BLaER1 (cell line): ENCODE results near the gene GSN.

Experiments used
- H3K27ac ChIP-seq: shearing (Covaris generic); formaldehyde crosslinking; 2 replicates; pipeline ENCODE4 v1.8.1; 2022
- H3K27me3 ChIP-seq: shearing (Covaris generic); formaldehyde crosslinking; 2 replicates; pipeline ENCODE4 v1.8.1; 2022
- H3K36me3 ChIP-seq: shearing (Covaris generic); formaldehyde crosslinking; 2 replicates; pipeline ENCODE4 v1.8.1; 2022
- H3K4me1 ChIP-seq: shearing (Covaris generic); formaldehyde crosslinking; 2 replicates; pipeline ENCODE4 v1.8.1; 2022
- H3K4me2 ChIP-seq: shearing (Covaris generic); formaldehyde crosslinking; 2 replicates; pipeline ENCODE4 v1.8.1; 2022
- H3K4me3 ChIP-seq: shearing (Covaris generic); formaldehyde crosslinking; 2 replicates; pipeline ENCODE4 v1.8.1; 2022
- H3K9ac ChIP-seq: shearing (Covaris generic); formaldehyde crosslinking; 2 replicates; pipeline ENCODE4 v1.8.1; 2022
- H3K9me3 ChIP-seq: shearing (Covaris generic); formaldehyde crosslinking; 2 replicates; pipeline ENCODE4 v1.8.1; 2022
- H4K20me1 ChIP-seq: shearing (Covaris generic); formaldehyde crosslinking; 2 replicates; pipeline ENCODE4 v1.8.1; 2022
- Cebpa-rat ChIP-seq: shearing (Covaris generic); IDR thresholded peaks from 2 replicates; pipeline ENCODE4 v1.8.1; 2022

GSN gene

GRCh38 chr9:121300283-121301119 lies 32.5 kb downstream of the GSN start:
- peak overlapping the region; percentile 85 for H3K9ac ChIP-seq
- peak overlapping the region; percentile 78 for H3K4me3 ChIP-seq
- H3K4me1 ChIP-seq: peaks cover 62% of the 10 kb centered on the region
- peak overlapping the region; percentile 98 for H3K4me2 ChIP-seq
- no peak for TF ChIP-seq Cebpa-rat
- H4K20me1 ChIP-seq: no peaks in the 10 kb centered on the region
- peak overlapping the region; percentile 82 for H3K27ac ChIP-seq
- H3K36me3 ChIP-seq: peaks cover 39% of the 10 kb centered on the region
- no peaks in the 10 kb centered on the region for H3K9me3 ChIP-seq
- H3K27me3 ChIP-seq: no peaks in the 10 kb centered on the region

- H3K4me2 ChIP-seq: no peak overlapping the region
- H4K20me1 ChIP-seq: no peaks in the 10 kb centered on the region
- no peak for TF ChIP-seq Cebpa-rat
- no peak overlapping the region for H3K4me3 ChIP-seq
- H3K36me3 ChIP-seq: peaks cover 45% of the 10 kb centered on the region
- no peaks in the 10 kb centered on the region for H3K27me3 ChIP-seq
- peaks cover 60% of the 10 kb centered on the region for H3K4me1 ChIP-seq
- no peaks in the 10 kb centered on the region for H3K9me3 ChIP-seq
- H3K9ac ChIP-seq: no peak overlapping the region
- no peak overlapping the region for H3K27ac ChIP-seq
These were observed 33.9 kb downstream of the GSN start for GRCh38 chr9:121301881-121302286.

- no peak overlapping the region for H3K4me2 ChIP-seq
- H4K20me1 ChIP-seq: no peaks in the 10 kb centered on the region
- H3K36me3 ChIP-seq: peaks cover 47% of the 10 kb centered on the region
These were observed 34.4 kb downstream of the GSN start for GRCh38 chr9:121302341-121302740.

GRCh38 chr9:121302786-121303185 lies 34.8 kb downstream of the GSN start:
- Histone ChIP-seq H3K4me1 (peaks cover 60% of the 10 kb centered on the region), H3K27ac (no peak overlapping the region), H3K4me3 (no peak overlapping the region), H3K9ac (no peak overlapping the region), H3K36me3 (peaks cover 51% of the 10 kb centered on the region), H4K20me1 (no peaks in the 10 kb centered on the region), H3K4me2 (no peak overlapping the region), H3K27me3 (no peaks in the 10 kb centered on the region), H3K9me3 (no peaks in the 10 kb centered on the region)
- no peak for TF ChIP-seq Cebpa-rat

More at GRCh38 chr9:121302341-121302740, 34.4 kb downstream of the GSN start:
- H3K4me3 ChIP-seq: no peak overlapping the region
- TF ChIP-seq Cebpa-rat: no peak
- H3K9me3 ChIP-seq: no peaks in the 10 kb centered on the region
- no peak overlapping the region for H3K9ac ChIP-seq
- H3K27me3 ChIP-seq: no peaks in the 10 kb centered on the region
- H3K27ac ChIP-seq: no peak overlapping the region
- peaks cover 60% of the 10 kb centered on the region for H3K4me1 ChIP-seq

GRCh38 chr9:121303456-121304451 lies 35.8 kb downstream of the GSN start:
- Histone ChIP-seq H3K4me2 (no peak overlapping the region), H3K9ac (no peak overlapping the region), H3K36me3 (peaks cover 61% of the 10 kb centered on the region), H3K27me3 (no peaks in the 10 kb centered on the region), H3K9me3 (no peaks in the 10 kb centered on the region), H3K27ac (no peak overlapping the region), H4K20me1 (no peaks in the 10 kb centered on the region), H3K4me1 (peaks cover 54% of the 10 kb centered on the region), H3K4me3 (no peak overlapping the region)
- no peak for TF ChIP-seq Cebpa-rat

- no peaks in the 10 kb centered on the region for H3K27me3 ChIP-seq
- H3K4me1 ChIP-seq: peaks cover 47% of the 10 kb centered on the region
- H3K27ac ChIP-seq: no peak overlapping the region
- H4K20me1 ChIP-seq: no peaks in the 10 kb centered on the region
- H3K9ac ChIP-seq: no peak overlapping the region
- TF ChIP-seq Cebpa-rat: no peak
- no peak overlapping the region for H3K4me3 ChIP-seq
- no peaks in the 10 kb centered on the region for H3K9me3 ChIP-seq
- peaks cover 63% of the 10 kb centered on the region for H3K36me3 ChIP-seq
- no peak overlapping the region for H3K4me2 ChIP-seq
These were observed 36.7 kb downstream of the GSN start for GRCh38 chr9:121304707-121305106.

- Histone ChIP-seq H3K27ac (no peak overlapping the region), H3K9me3 (no peaks in the 10 kb centered on the region), H3K4me3 (no peak overlapping the region), H3K9ac (no peak overlapping the region), H4K20me1 (no peaks in the 10 kb centered on the region), H3K4me2 (peak overlapping the region; percentile 64), H3K27me3 (no peaks in the 10 kb centered on the region), H3K4me1 (peaks cover 40% of the 10 kb centered on the region), H3K36me3 (peaks cover 68% of the 10 kb centered on the region)
- TF ChIP-seq Cebpa-rat: no peak
These were observed 37.5 kb downstream of the GSN start for GRCh38 chr9:121305269-121305994.

- no peak overlapping the region for H3K27ac ChIP-seq
- peaks cover 80% of the 10 kb centered on the region for H3K36me3 ChIP-seq
- H4K20me1 ChIP-seq: no peaks in the 10 kb centered on the region
- no peaks in the 10 kb centered on the region for H3K9me3 ChIP-seq
- TF ChIP-seq Cebpa-rat: no peak
- H3K9ac ChIP-seq: no peak overlapping the region
- H3K4me1 ChIP-seq: peaks cover 32% of the 10 kb centered on the region
- peak overlapping the region; percentile 52; the same call in 1 of the 2 replicates for H3K4me2 ChIP-seq
- no peak overlapping the region for H3K4me3 ChIP-seq
- no peaks in the 10 kb centered on the region for H3K27me3 ChIP-seq
These were observed 40.0 kb downstream of the GSN start for GRCh38 chr9:121307976-121308375.

- Histone ChIP-seq H4K20me1 (no peaks in the 10 kb centered on the region), H3K9me3 (no peaks in the 10 kb centered on the region), H3K4me3 (no peak overlapping the region), H3K27ac (no peak overlapping the region), H3K4me2 (no peak overlapping the region), H3K9ac (no peak overlapping the region), H3K36me3 (peaks cover 80% of the 10 kb centered on the region), H3K27me3 (no peaks in the 10 kb centered on the region), H3K4me1 (peaks cover 32% of the 10 kb centered on the region)
- no peak for TF ChIP-seq Cebpa-rat
These were observed 40.8 kb downstream of the GSN start for GRCh38 chr9:121308765-121309164.
